CD4-positive, alpha-beta T cell treated with Interleukin-17A for 4 hours (primary cell): ENCODE measurements around the gene P3H2.

ENCODE experiments used
- DNase-seq: peaks from one replicate; pipeline ENCODE4 v3.0.0-alpha.2; 2020; ENCODE audit warnings: mixed read lengths

The P3H2 gene

GRCh38 chr3:190012784-190013183 lies 107.9 kb downstream of the P3H2 start:
- DNase-seq = no peak

- DNase-seq = no peak
Observed at GRCh38 chr3:190012314-190012782, 108.3 kb downstream of the P3H2 start.

- DNase-seq = no peak
Observed at GRCh38 chr3:190010486-190010885, 110.2 kb downstream of the P3H2 start.

- DNase-seq = no peak
Observed at GRCh38 chr3:190009614-190010013, 111.1 kb downstream of the P3H2 start.

GRCh38 chr3:190008432-190008831 lies 112.3 kb downstream of the P3H2 start:
- no peak for DNase-seq

- DNase-seq = no peak
Observed at GRCh38 chr3:190005343-190006113, 115.2 kb downstream of the P3H2 start.

- DNase-seq = no peak
Observed at GRCh38 chr3:190004656-190005055, 116.0 kb downstream of the P3H2 start.

- DNase-seq = no peak
Observed at GRCh38 chr3:190003681-190004123, 117.0 kb downstream of the P3H2 start.

GRCh38 chr3:190003068-190003467 lies 117.6 kb downstream of the P3H2 start:
- DNase-seq = no peak

- DNase-seq = no peak
Observed at GRCh38 chr3:190001426-190001825, 119.3 kb downstream of the P3H2 start.

GRCh38 chr3:190000861-190001196 lies 119.9 kb downstream of the P3H2 start:
- no peak for DNase-seq

- no peak for DNase-seq
Observed at GRCh38 chr3:190000187-190000860, 120.4 kb downstream of the P3H2 start.

GRCh38 chr3:189999718-190000117 lies 121.0 kb downstream of the P3H2 start:
- DNase-seq = no peak

GRCh38 chr3:189995129-189995528 lies 125.6 kb downstream of the P3H2 start:
- DNase-seq = no peak

GRCh38 chr3:189990826-189991225 lies 129.9 kb downstream of the P3H2 start:
- DNase-seq = no peak

- no peak for DNase-seq
Observed at GRCh38 chr3:189988854-189989253, 131.8 kb downstream of the P3H2 start.

- DNase-seq = no peak
Observed at GRCh38 chr3:189988322-189988721, 132.4 kb downstream of the P3H2 start.

- DNase-seq = no peak
Observed at GRCh38 chr3:189985948-189986347, 134.7 kb downstream of the P3H2 start.

- no peak for DNase-seq
Observed at GRCh38 chr3:189983612-189984011, 137.1 kb downstream of the P3H2 start.

- DNase-seq = no peak
Observed at GRCh38 chr3:189982321-189982945, 138.3 kb downstream of the P3H2 start.

- no peak for DNase-seq
Observed at GRCh38 chr3:189981668-189982067, 139.0 kb downstream of the P3H2 start.

GRCh38 chr3:189978753-189979152 lies 141.9 kb downstream of the P3H2 start:
- DNase-seq = no peak

- no peak for DNase-seq
Observed at GRCh38 chr3:189977174-189977573, 143.5 kb downstream of the P3H2 start.

- DNase-seq = no peak
Observed at GRCh38 chr3:189975391-189975990, 145.2 kb downstream of the P3H2 start.
